Aorta (tissue), 5 donors: ENCODE measurements around the gene NTNG2. TPM values are rescaled to one million over a fixed set of nuclear protein-coding genes. Genes with fewer than 3 reads are reported as not detected.

Source experiments
- ATAC-seq: fragments of 200-7000 bp; cut with Tn5 transposase; one replicate; pipeline ENCODE4 v1.9.1; 2022; ENCODE audit warnings: moderate library complexity; ENCODE audit not compliant: low FRiP score
- DNase-seq, 2 donors: peaks; one replicate each; pipeline ENCODE4 v3.0.0-alpha.2; 2020
- H3K27ac ChIP-seq, 2 donors: one replicate each; pipeline ENCODE4 v1.5.1; 2013; ENCODE audit warnings: low read length in 2 of 2, mild to moderate bottlenecking in 2 of 2, moderate library complexity in 2 of 2, control low read depth in 1 of 2, inconsistent platforms in 1 of 2, low read depth in 1 of 2
- H3K27me3 ChIP-seq, 2 donors: one replicate each; pipeline ENCODE4 v1.6.1; 2013; ENCODE audit warnings: control low read depth in 1 of 2, low read length in 1 of 2, mild to moderate bottlenecking in 1 of 2, moderate library complexity in 1 of 2; ENCODE audit not compliant: insufficient read depth in 2 of 2, control insufficient read depth in 1 of 2
- H3K36me3 ChIP-seq, 2 donors: one replicate each; pipeline ENCODE4 v1.6.1; 2013; ENCODE audit warnings: control low read depth in 1 of 2, low read length in 1 of 2, mild to moderate bottlenecking in 1 of 2; ENCODE audit not compliant: insufficient read depth in 2 of 2, control insufficient read depth in 1 of 2
- H3K4me1 ChIP-seq, 2 donors: one replicate each; pipeline ENCODE4 v1.6.1; 2013; ENCODE audit warnings: low read length in 2 of 2, control low read depth in 1 of 2, mild to moderate bottlenecking in 1 of 2, moderate library complexity in 1 of 2; ENCODE audit not compliant: insufficient read depth in 2 of 2, control insufficient read depth in 1 of 2
- H3K4me3 ChIP-seq, 2 donors: one replicate each; pipeline ENCODE4 v1.5.1; 2013; ENCODE audit warnings: low read length in 2 of 2, control low read depth in 1 of 2, mild to moderate bottlenecking in 1 of 2
- H3K9me3 ChIP-seq: one replicate; pipeline ENCODE4 v1.6.1; 2013; ENCODE audit warnings: mild to moderate bottlenecking, low read length; ENCODE audit not compliant: control insufficient read depth
- WGBS, 2 donors: extraction: QIAGEN DNeasy Blood & Tissue Kit; methylation state at CpG; one replicate each; pipeline ENCODE4 v1.1.7; 2013; 5-methylcytosine and 5-hydroxymethylcytosine counted together
- intact Hi-C, 2 donors: fragments of 100-400 bp; cut with DNase I; formaldehyde crosslinking; loops; one replicate each; pipeline versions ENCODE4 v1.14.2 to v1.15.0; 2022
- polyA plus RNA-seq, 2 donors: library from polyadenylated mRNA; stranded (reverse); fragments of 200-250 nt; gene quantifications; one replicate each; pipeline ENCODE4 v1.2.3, GENCODE V29; 2013
- total RNA-seq, 2 donors: library from RNA; stranded (reverse); fragmentation: NEBNext Ultra II Directional; extraction: Animal tissue kit (Norgen Biotek cat#: 25700); gene quantifications; one replicate each; pipeline ENCODE4 v1.2.1, GENCODE V29; 2021
- donor health status: healthy with polysubstance abuse.
- donor health status: Bipolar disorder and iron deficiency.
- donor health status: DM: no; HTN: no; CAD: no.
- donor health status: DM: no; HTN: no; CAD: no.
- donor health status: DM: yes; HTN: yes; CAD: no.

The NTNG2 gene
- total and polyA plus RNA-seq, 4 donors = 0.25 to 5.3 (median 1.1) TPM

- H3K4me3 ChIP-seq = no peak overlapping the region
- WGBS, 2 donors = 50 to 51% methylated on average over 9 of the region's 9 CpGs
- no peaks in the 10 kb centered on the region for H3K9me3 ChIP-seq
- no peaks in the 10 kb centered on the region for H3K4me1 ChIP-seq
- no peak overlapping the region for H3K27ac ChIP-seq
- no peak for ATAC-seq
- no peaks in the 10 kb centered on the region for H3K27me3 ChIP-seq
- no peak for DNase-seq
- intact Hi-C loops = no loop called here
- no peaks in the 10 kb centered on the region for H3K36me3 ChIP-seq
Measured at GRCh38 chr9:132142924-132143323, 18.9 kb upstream of the NTNG2 start.

GRCh38 chr9:132143359-132143758 lies 18.5 kb upstream of the NTNG2 start:
- Histone ChIP-seq H3K4me1 (no peaks in the 10 kb centered on the region), H3K4me3 (no peak overlapping the region), H3K9me3 (no peaks in the 10 kb centered on the region), H3K27ac (no peak overlapping the region), H3K36me3 (no peaks in the 10 kb centered on the region), H3K27me3 (no peaks in the 10 kb centered on the region)
- intact Hi-C loops = no loop called here
- no peak for ATAC-seq
- no peak for DNase-seq
- WGBS, 2 donors = 30 to 44% methylated on average over 6 of the region's 6 CpGs

- intact Hi-C loops = no loop called here
- no peak for DNase-seq
- Histone ChIP-seq H3K27ac (no peak overlapping the region), H3K9me3 (no peaks in the 10 kb centered on the region), H3K4me1 (no peaks in the 10 kb centered on the region), H3K36me3 (no peaks in the 10 kb centered on the region), H3K27me3 (peaks cover 0 to 1% of the 10 kb centered on the region in 2 donors), H3K4me3 (no peak overlapping the region)
- no peak for ATAC-seq
- WGBS, 2 donors = 77 to 78% methylated on average over 10 of the region's 10 CpGs
Measured at GRCh38 chr9:132144708-132145365, 17.0 kb upstream of the NTNG2 start.

- ATAC-seq = no peak
- DNase-seq = no peak
- H3K36me3 ChIP-seq = no peaks in the 10 kb centered on the region
- no peaks in the 10 kb centered on the region for H3K9me3 ChIP-seq
- intact Hi-C loops = no loop called here
- WGBS, 2 donors = 70 to 72% methylated on average over 12 of the region's 12 CpGs
- H3K27ac ChIP-seq = no peak overlapping the region
- H3K27me3 ChIP-seq = peaks cover 0 to 1% of the 10 kb centered on the region in 2 donors
- no peak overlapping the region for H3K4me3 ChIP-seq
- H3K4me1 ChIP-seq = no peaks in the 10 kb centered on the region
Measured at GRCh38 chr9:132146039-132146438, 15.8 kb upstream of the NTNG2 start.

GRCh38 chr9:132146575-132146974 lies 15.3 kb upstream of the NTNG2 start:
- Histone ChIP-seq H3K9me3 (no peaks in the 10 kb centered on the region), H3K4me1 (no peaks in the 10 kb centered on the region), H3K36me3 (no peaks in the 10 kb centered on the region), H3K27me3 (peaks cover 0 to 1% of the 10 kb centered on the region in 2 donors), H3K4me3 (no peak overlapping the region), H3K27ac (no peak overlapping the region)
- WGBS, 2 donors = 83 to 86% methylated on average over 13 of the region's 13 CpGs
- ATAC-seq = no peak
- DNase-seq = no peak
- intact Hi-C loops = no loop called here

GRCh38 chr9:132147331-132147730 lies 14.5 kb upstream of the NTNG2 start:
- ATAC-seq = no peak
- Histone ChIP-seq H3K27ac (no peak overlapping the region), H3K9me3 (no peaks in the 10 kb centered on the region), H3K36me3 (no peaks in the 10 kb centered on the region), H3K4me1 (no peaks in the 10 kb centered on the region), H3K27me3 (peaks cover 0 to 1% of the 10 kb centered on the region in 2 donors), H3K4me3 (no peak overlapping the region)
- 63 to 73% methylated on average over 4 of the region's 4 CpGs for WGBS, 2 donors
- no peak for DNase-seq
- intact Hi-C loops = no loop called here

- Histone ChIP-seq H3K4me1 (no peaks in the 10 kb centered on the region), H3K27me3 (peaks cover 0 to 1% of the 10 kb centered on the region in 2 donors), H3K4me3 (no peak overlapping the region), H3K9me3 (no peaks in the 10 kb centered on the region), H3K36me3 (no peaks in the 10 kb centered on the region), H3K27ac (no peak overlapping the region)
- WGBS, 2 donors = 88 to 90% methylated on average over 8 of the region's 8 CpGs
- ATAC-seq (no peak), DNase-seq (no peak)
- intact Hi-C loops = no loop called here
Measured at GRCh38 chr9:132147839-132148238, 14.0 kb upstream of the NTNG2 start.

- no peak for ATAC-seq
- no peaks in the 10 kb centered on the region for H3K36me3 ChIP-seq
- DNase-seq = no peak
- 63 to 65% methylated on average over 10 of the region's 10 CpGs for WGBS, 2 donors
- intact Hi-C loops = no loop called here
- no peak overlapping the region for H3K4me3 ChIP-seq
- H3K27ac ChIP-seq = no peak overlapping the region
- peaks cover 0 to 1% of the 10 kb centered on the region in 2 donors for H3K27me3 ChIP-seq
- no peaks in the 10 kb centered on the region for H3K4me1 ChIP-seq
- H3K9me3 ChIP-seq = no peaks in the 10 kb centered on the region
Measured at GRCh38 chr9:132150256-132150655, 11.6 kb upstream of the NTNG2 start.

GRCh38 chr9:132151118-132151517 lies 10.7 kb upstream of the NTNG2 start:
- Histone ChIP-seq H3K36me3 (no peaks in the 10 kb centered on the region), H3K27me3 (peaks cover 0 to 1% of the 10 kb centered on the region in 2 donors), H3K9me3 (no peaks in the 10 kb centered on the region), H3K4me3 (no peak overlapping the region), H3K27ac (no peak overlapping the region), H3K4me1 (no peaks in the 10 kb centered on the region)
- no peak for ATAC-seq
- 76% methylated on average over 4 of the region's 4 CpGs for WGBS, 2 donors
- DNase-seq = no peak
- intact Hi-C loops = no loop called here
